Right cardiac atrium (tissue), 5 donors: ENCODE measurements around the gene RPS27L. TPM values are rescaled to one million over a fixed set of nuclear protein-coding genes. Genes with fewer than 3 reads are reported as not detected.
A peak's percentile ranks its signal among the peaks of the same experiment; 100 is the strongest.

Experiments used
- ATAC-seq, 2 donors: fragments of 200-7000 bp; cut with Tn5 transposase; one replicate each; pipeline versions ENCODE4 v1.8.0 to v1.9.1; 2020; ENCODE audit warnings: moderate library complexity in 2 of 2, mild to moderate bottlenecking in 1 of 2
- DNase-seq, 3 donors: peaks; one replicate each; pipeline ENCODE4 v3.0.0-alpha.2; 2020
- H3K27ac ChIP-seq: one replicate; pipeline ENCODE4 v1.5.1; 2013; ENCODE audit warnings: mild to moderate bottlenecking, low read length, control low read depth, moderate library complexity
- H3K27me3 ChIP-seq: one replicate; pipeline ENCODE4 v1.6.1; 2013; ENCODE audit not compliant: control insufficient read depth, insufficient read depth
- H3K4me1 ChIP-seq: one replicate; pipeline ENCODE4 v1.6.1; 2013; ENCODE audit warnings: low read length; ENCODE audit not compliant: control insufficient read depth, insufficient read depth
- H3K4me3 ChIP-seq: one replicate; pipeline ENCODE4 v1.5.1; 2013; ENCODE audit warnings: low read length, control low read depth
- H3K9me3 ChIP-seq: one replicate; pipeline ENCODE4 v1.6.1; 2013; ENCODE audit warnings: low read length; ENCODE audit not compliant: control insufficient read depth
- WGBS: extraction: QIAGEN DNeasy Blood & Tissue Kit; methylation state at CpG from one replicate; pipeline ENCODE4 v1.1.7; 2013; 5-methylcytosine and 5-hydroxymethylcytosine counted together
- intact Hi-C, 4 donors: fragments of 100-400 bp; cut with DNase I; formaldehyde crosslinking; loops; one replicate each; pipeline versions ENCODE4 v1.11.0 to v1.14.0; 2022 to 2023
- polyA plus RNA-seq: library from polyadenylated mRNA; stranded (reverse); fragments of 200-250 nt; gene quantifications from one replicate; pipeline ENCODE4 v1.2.3, GENCODE V29; 2013
- total RNA-seq, 4 donors: library from RNA; stranded (reverse); fragmentation: NEBNext Ultra II Directional; extraction: Animal tissue kit (Norgen Biotek cat#: 25700); gene quantifications; one replicate each; pipeline ENCODE4 v1.2.1, GENCODE V29; 2021
- donor health status: healthy with polysubstance abuse.
- donor health status: DM: no; HTN: yes; CAD: no.
- donor health status: DM: no; HTN: no; CAD: no.
- donor health status: DM: no; HTN: yes; CAD: no; lungs with severe emphysema.
- donor health status: DM: yes; HTN: yes; CAD: no.

Gene RPS27L
- total and polyA plus RNA-seq, 5 donors: 142 to 188 (median 163) TPM

- H3K27ac ChIP-seq: peak overlapping the region; percentile 45
- intact Hi-C loops: loop anchor here in 1 of 4 donors (10.0 kb wide), 1 partner anchor 60 kb away; no protein-coding TSS in a partner anchor
- 49% methylated on average over 4 of the region's 4 CpGs for WGBS
- H3K4me3 ChIP-seq: no peak overlapping the region
- H3K4me1 ChIP-seq: peaks cover 4% of the 10 kb centered on the region
- H3K9me3 ChIP-seq: no peaks in the 10 kb centered on the region
- DNase-seq: no peak
- ATAC-seq: no peak
- no peaks in the 10 kb centered on the region for H3K27me3 ChIP-seq
These were observed 37.7 kb upstream of the RPS27L start for GRCh38 chr15:63194880-63195568.

DNA sequence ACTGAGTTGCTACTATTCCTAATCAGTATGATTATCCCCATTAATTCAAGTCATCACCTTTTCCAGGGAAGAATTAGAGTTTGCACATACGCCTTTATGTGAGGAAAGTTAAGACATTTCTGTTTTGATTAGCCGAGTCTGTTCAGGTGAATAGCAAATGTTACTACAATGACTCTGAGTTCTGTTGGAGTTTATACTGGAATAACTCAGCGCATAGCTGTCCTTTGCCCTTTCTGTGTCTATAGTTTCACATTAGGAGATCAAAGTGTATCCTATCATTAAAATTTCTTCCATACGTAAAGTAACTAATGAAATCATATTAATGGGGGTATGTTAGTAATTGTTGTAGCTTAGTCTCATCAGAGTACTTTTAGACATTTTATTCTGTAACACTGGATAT lies 37.0 kb upstream of the RPS27L start:
- Histone ChIP-seq H3K4me3 (no peak overlapping the region), H3K27ac (no peak overlapping the region), H3K27me3 (no peaks in the 10 kb centered on the region), H3K4me1 (peaks cover 3% of the 10 kb centered on the region), H3K9me3 (no peaks in the 10 kb centered on the region)
- intact Hi-C loops: loop anchor here in 1 of 4 donors (10.0 kb wide), 1 partner anchor 60 kb away; no protein-coding TSS in a partner anchor
- DNase-seq (no peak), ATAC-seq (no peak)
- WGBS: 70% methylated on average over 4 of the region's 4 CpGs

DNA sequence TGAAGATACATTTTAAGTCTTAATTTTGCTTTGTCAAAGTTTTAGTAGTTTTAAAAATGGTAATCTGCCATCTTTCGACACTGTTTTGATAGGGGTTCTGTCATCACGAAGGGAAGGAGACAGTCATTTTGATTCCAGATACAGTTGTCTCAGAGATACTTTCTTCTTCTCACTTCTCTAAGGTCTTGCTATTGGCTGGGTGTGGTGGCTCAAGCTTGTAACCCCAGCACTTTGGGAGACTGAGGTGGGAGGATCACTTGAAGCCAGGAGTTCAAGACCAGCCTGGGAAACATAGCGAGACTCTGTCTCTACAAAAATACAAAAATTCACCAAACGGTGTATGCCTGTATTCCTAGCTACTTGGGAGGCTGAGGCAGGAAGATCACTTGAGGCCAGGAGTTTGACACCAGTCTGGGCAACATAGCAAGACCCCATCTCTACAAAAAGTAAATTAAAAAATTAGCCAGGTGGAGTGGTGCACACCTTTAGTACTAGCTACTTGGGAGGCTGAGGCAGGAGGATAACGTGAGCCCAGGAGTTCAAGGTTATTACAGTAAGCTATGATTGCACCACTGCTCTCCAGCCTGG lies 35.4 kb upstream of the RPS27L start:
- Histone ChIP-seq H3K9me3 (no peaks in the 10 kb centered on the region), H3K27ac (no peak overlapping the region), H3K4me1 (peaks cover 3% of the 10 kb centered on the region), H3K27me3 (no peaks in the 10 kb centered on the region), H3K4me3 (no peak overlapping the region)
- DNase-seq: no peak
- no peak for ATAC-seq
- intact Hi-C loops: loop anchor here in 1 of 4 donors (10.0 kb wide), 1 partner anchor 62 kb away; no protein-coding TSS in a partner anchor
- 87% methylated on average over 5 of the region's 5 CpGs for WGBS

GRCh38 chr15:63191895-63192618 lies 34.8 kb upstream of the RPS27L start:
- Histone ChIP-seq H3K9me3 (no peaks in the 10 kb centered on the region), H3K27ac (no peak overlapping the region), H3K4me3 (no peak overlapping the region), H3K4me1 (peaks cover 3% of the 10 kb centered on the region), H3K27me3 (no peaks in the 10 kb centered on the region)
- 66% methylated on average over 3 of the region's 3 CpGs for WGBS
- ATAC-seq (no peak), DNase-seq (no peak)
- intact Hi-C loops: loop anchor here in 1 of 4 donors (10.0 kb wide), 1 partner anchor 63 kb away; no protein-coding TSS in a partner anchor

- no peak for DNase-seq
- no peak overlapping the region for H3K27ac ChIP-seq
- peak overlapping the region; percentile 93 for H3K4me3 ChIP-seq
- WGBS: 53% methylated on average over 3 of the region's 3 CpGs
- ATAC-seq: no peak
- intact Hi-C loops: loop anchor here in 1 of 4 donors (10.0 kb wide), 1 partner anchor 64 kb away; no protein-coding TSS in a partner anchor
- no peaks in the 10 kb centered on the region for H3K9me3 ChIP-seq
- no peaks in the 10 kb centered on the region for H3K27me3 ChIP-seq
- H3K4me1 ChIP-seq: peaks cover 3% of the 10 kb centered on the region
These were observed 33.7 kb upstream of the RPS27L start for GRCh38 chr15:63190769-63191649.

DNA sequence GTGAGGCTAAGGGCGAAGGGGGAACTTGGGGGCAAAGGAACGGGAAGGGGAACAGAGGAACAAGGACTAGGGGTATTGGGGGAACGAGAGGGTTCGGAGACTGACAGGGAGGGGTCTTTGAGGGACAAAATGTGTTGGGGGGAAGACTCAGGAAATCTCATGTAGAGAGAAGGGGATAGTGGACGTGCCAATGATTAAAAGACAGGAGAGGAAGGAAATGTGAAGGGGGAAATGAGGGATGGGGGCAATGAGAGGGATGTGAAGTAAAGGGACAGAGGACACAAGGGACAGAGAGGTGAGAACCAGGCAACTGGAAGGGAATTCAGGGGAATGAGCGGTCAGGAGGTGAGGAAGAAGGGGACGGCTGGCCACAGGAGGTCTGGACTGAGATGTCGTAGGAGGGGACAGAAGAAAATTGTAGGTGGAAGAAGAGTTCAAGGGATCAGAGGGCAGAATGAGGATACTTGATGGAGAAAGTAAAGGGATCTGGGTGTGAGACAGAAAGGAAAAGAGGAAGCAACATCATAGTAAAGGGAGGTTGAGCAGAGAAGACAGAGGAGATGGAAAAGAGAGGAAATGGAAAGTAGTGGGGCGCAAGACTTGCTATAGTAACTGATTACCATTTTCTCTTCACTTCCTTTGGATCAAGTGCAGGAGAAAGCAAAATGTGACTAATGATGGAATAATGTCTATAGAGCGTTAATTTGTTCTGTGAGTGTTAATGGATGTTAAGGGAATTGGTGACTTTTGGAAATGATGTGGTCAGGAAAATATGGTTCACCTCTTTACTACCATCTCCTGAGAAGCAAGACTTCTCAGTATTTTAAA lies 32.9 kb upstream of the RPS27L start:
- Histone ChIP-seq H3K9me3 (no peaks in the 10 kb centered on the region), H3K4me3 (peak overlapping the region; percentile 93), H3K4me1 (peaks cover 3% of the 10 kb centered on the region), H3K27ac (peak overlapping the region; percentile 53), H3K27me3 (no peaks in the 10 kb centered on the region)
- intact Hi-C loops: loop anchor here in 1 of 4 donors (10.0 kb wide), 1 partner anchor 65 kb away; no protein-coding TSS in a partner anchor
- no peak for DNase-seq
- WGBS: 11% methylated on average over 10 of the region's 10 CpGs
- no peak for ATAC-seq

GRCh38 chr15:63188926-63189871 lies 31.9 kb upstream of the RPS27L start, which contains the start of gene RAB8B:
RAB8B (plus strand) TSS chr15:63189606; CDS start chr15:63189625, 19 bp downstream.
- peak within 1 kb of the TSS; percentile 53 for H3K27ac ChIP-seq
- WGBS: under 1% methylated on average over 77 of the region's 77 CpGs
- no peaks in the 10 kb centered on the region for H3K9me3 ChIP-seq
- DNase-seq (peak; percentile 99 to 100 (median 99)), ATAC-seq (peak; percentile 99)
- intact Hi-C loops: no loop called here
- H3K4me3 ChIP-seq: peak within 1 kb of the TSS; percentile 93
- H3K4me1 ChIP-seq: peaks cover 3% of the 10 kb centered on the region
- no peaks in the 10 kb centered on the region for H3K27me3 ChIP-seq

DNA sequence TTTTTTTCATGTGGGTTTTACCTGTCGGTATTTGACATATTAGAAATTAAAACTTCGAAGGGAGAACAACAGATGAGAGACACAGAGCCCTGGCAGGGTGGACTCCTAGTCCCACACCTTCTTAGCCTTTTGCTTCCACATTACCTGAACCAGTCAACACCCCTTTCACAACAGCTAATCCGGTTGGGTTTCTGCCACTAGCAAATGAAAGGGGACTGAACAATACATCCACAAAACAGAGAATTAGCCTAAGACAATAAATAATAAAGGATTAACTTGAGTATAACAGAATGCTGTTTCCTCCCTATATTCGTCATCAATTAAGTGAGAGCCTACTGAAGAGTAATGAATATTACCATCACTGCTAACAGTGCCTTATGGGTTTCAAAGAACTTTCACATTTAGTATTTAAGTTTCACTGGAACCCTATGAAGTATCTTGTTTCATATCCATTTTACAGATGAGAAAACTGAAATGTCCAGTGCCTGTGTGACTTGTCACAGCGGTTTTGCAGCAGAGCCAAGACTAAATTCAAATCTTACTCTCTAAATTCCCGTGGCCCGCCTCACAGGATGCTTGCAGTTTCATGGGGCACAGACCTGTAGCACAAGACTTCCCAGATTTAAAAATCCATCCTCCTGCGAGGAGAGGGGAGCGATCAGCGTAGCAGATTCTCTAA lies 31.1 kb upstream of the RPS27L start:
- Histone ChIP-seq H3K4me1 (peaks cover 3% of the 10 kb centered on the region), H3K27me3 (no peaks in the 10 kb centered on the region), H3K9me3 (no peaks in the 10 kb centered on the region), H3K27ac (peak overlapping the region; percentile 32), H3K4me3 (peak overlapping the region; percentile 55)
- 43% methylated on average over 10 of the region's 10 CpGs for WGBS
- no peak for ATAC-seq
- intact Hi-C loops: no loop called here
- no peak for DNase-seq
